Measurements from ENCODE around the gene CCDC97.

CCDC97 gene

DNA sequence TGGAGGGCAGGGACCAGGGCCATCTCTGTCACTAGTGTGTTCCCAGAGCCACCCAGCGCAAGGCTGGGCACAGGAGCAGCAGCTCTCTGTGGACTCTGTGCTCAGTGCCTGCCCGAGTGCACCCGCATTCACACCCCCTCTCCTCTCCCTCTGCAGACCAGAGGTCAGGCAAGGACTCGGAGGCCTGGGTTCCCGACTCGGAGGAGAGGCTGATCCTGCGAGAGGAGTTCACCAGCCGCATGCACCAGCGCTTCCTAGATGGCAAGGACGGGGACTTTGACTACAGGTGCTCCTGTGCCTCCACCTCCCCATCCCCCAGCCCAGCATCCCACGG, 10.2 kb downstream of the CCDC97 start:
- DNase-seq (ENCODE audit: low spot score), result no peak

DNA sequence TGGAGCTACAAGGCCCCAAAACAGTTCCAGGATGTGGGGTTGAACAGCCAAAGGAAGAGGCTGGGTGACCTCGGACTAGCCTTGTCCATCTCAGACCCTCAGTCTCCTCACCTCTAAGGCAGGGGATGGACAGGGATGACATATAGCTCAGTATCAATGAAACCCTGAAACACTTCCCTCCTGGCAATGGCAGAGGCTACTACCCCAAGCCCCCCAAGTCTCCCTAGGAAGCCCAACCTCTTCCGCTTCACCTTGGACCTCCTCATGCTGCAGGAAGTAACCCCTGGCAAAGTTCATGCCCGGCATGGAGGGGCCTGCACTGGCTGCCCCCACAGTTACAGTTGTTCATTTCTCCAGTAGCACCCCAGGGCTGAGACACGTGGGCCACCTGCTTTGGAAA, 10.6 kb downstream of the CCDC97 start:
- DNase-seq (ENCODE audit: low spot score), result no peak

DNA sequence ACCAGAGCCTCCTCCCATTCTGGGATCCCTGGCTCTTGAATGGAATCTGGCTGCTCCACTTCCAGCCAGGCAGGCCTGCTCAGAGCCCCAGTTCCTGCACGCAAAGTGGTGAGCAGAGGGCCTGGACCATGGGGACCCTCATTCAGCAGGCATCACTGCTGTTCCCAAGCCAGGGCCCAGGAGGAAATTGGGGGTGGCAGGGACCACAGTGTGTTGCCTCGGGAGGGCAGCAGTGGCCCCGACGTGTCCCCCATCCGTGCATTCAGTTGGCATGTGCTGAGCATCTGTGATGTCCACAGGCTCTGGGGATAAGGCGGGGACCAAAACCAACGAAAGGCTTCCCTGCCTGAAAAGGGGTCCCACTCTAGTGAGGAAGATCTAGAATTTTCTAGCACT, 11.2 kb downstream of the CCDC97 start:
- no peak for DNase-seq (ENCODE audit: low spot score)

DNA sequence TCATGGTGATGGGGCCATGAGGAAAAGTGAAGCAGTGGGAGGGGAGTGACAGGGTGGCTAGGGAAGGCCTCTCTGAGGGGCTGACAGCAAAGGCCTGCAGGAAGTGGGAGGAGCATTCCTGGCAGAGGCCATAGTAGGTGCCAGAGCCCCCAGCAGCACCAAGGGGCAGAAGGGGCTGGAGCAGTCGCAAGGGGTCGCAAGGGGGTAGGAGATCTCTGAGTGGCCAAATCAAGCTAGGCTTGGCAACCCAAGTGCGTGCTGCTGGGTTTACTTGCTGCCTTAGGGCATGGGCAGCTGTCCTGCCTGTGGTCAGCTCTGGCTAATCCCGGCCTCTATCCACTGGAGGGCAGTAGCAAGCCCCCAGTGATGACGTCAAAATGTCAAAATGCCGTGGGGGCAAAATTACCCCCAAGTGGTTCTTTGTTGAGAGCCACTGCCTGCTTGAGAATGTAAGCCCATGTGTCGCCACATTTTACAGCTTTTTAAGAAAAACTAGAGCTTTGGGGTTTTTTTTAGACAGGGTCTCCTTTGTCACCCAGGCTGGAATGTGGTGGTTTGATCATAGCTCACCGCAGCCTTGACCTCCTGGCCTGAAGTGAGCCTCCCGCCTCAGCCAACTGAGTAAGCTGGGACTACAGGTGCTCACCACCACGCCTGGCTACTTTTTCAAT, 11.8 kb downstream of the CCDC97 start:
- peak; percentile 56 for DNase-seq (ENCODE audit: low spot score)

DNA sequence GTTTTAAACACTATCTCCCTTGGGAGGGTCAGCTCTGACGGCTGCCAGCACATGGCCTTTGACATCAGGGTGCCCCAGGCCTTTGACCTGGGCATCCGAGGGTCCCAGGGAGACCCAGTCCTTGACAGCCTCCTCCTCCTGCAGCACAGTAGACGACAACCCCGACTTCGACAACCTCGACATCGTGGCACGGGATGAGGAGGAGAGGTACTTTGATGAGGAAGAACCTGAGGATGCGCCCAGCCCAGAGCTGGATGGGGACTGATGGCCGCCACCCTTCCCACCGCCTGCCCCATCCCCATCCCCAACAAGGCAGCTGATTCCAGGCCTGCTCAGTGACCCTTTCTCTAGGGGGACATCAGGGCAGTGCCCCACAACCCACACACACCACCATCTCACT, 12.5 kb downstream of the CCDC97 start:
- no peak for DNase-seq (ENCODE audit: low spot score)

DNA sequence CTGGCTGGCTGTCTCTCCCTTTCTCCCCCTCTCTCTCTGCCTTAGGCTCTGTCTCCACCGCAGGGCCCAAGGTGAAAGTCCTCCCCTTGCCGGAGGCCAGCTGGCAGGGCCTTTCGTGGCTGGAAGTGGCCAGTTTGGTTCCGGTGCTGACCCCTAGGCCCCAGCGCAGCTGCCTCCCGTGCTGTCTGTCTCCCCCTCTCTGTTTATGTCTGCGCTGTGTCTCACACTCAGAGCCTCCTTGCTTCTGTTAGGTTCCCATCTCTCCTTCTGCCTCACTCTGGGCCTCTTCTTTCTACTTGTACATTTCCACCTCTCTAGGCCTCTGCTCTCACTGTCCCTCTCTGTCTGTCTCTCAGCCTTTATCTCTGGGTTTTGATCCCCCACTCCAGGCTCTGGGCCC, 13.1 kb downstream of the CCDC97 start:
- DNase-seq (ENCODE audit: low spot score), result no peak

DNA sequence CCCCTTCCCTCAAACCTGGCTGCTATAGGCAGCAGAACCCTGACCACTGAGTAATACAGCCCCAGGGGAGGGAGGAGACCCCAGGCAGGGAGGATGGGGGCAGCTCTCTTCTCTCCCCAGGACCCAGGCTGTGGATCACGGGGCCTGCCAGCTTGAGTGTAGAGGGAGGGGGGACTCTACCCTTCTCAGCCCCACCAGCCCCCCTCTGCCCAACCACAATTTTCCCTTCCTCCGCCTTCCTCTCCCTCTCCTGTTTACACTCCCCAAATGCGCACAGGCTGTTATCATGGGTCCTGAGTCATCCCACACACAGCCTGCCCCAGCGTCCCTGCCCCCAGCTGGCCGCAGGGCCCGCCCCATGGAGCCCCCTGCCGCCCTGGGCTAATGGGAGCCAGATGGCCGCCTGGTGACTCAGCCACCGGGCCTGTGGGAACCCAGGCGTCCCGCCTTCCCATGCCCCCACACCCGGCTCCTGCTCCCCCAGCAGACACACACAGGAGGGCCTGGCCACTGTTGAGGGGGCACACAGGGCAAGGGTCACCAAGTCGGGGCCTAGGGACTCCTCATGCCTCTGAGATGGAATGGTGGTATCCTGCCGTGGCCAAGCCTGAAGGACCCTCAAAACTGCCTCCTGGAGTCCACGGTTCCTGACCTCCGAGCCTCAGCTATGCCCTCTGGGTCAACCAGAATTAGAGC, 13.6 kb downstream of the CCDC97 start:
- no peak for DNase-seq (ENCODE audit: low spot score)

DNA sequence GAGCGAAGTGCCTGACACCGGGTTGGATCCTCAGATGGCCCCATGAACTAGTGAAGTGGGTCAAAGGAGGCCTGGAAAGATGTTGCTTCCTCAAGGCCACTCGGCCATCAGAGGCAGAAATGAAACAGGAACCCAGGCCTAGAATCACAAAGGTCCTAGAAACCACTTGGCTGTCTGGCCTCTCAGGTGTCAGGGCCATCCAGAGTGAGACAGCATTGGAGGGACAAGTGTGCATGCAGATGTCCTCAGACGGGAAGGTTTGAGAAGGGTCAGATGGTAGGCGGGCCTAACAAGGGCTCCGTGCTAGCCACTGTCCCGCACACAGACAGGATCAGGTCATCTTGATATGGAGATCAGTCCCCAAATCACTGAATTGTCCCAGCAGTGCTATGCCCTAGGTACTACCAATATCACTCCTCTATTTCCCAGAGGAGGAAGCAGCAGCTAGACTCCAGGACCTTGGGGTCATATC, 14.3 kb downstream of the CCDC97 start:
- no peak for DNase-seq (ENCODE audit: low spot score)

DNA sequence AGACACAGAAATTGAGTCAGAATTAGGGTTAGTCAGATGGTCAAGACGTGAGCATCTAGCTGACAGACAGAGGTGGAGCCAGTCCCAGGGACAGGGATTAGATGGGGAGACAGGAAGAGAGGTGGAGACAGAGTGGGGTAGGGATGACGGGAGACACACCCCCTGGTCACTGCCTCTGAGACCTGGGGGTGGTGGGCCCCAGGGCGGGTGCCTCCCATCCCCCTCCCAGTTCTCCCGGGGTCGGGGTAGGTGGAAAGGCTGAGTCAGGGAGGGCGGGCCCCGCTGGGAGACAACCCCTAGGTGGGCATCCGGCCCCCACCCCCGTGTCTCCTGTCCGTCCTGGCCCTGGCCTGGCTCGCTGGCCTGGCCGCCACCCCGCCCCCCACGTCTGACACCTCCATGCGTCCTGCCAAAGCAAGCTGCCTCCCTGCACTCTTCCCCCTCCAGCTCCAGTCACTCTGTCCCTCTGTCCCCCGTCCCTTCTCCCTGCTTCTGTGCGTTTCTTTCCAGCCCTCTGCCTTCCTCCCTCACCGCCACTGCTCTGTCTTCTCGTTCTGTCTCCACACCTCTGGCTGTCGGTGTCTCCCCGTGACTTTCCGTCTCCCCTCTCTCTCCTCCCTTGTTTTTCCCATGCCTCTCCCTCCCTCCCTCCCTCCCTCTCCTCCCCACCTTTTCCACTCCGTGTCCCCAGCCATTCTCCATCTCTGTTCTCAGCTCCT, 15.1 kb downstream of the CCDC97 start:
- peak; percentile 67 for DNase-seq (ENCODE audit: low spot score)

DNA sequence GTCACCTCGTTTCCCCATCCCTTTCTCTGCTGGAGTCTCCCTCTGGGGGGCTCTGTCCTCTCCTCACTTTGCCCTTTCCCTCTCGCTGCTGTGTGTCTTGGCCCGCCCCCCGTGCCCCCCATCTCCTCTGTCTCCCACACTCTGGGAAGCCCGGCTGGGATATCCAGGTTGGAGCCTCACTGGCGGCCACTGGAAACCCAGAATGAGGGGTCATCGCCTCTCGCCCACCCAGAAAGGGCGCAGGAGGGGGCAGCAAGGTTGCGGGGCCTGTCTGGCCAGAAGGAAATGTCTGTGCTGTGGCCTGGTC, 15.6 kb downstream of the CCDC97 start:
- no peak for DNase-seq (ENCODE audit: low spot score)

DNA sequence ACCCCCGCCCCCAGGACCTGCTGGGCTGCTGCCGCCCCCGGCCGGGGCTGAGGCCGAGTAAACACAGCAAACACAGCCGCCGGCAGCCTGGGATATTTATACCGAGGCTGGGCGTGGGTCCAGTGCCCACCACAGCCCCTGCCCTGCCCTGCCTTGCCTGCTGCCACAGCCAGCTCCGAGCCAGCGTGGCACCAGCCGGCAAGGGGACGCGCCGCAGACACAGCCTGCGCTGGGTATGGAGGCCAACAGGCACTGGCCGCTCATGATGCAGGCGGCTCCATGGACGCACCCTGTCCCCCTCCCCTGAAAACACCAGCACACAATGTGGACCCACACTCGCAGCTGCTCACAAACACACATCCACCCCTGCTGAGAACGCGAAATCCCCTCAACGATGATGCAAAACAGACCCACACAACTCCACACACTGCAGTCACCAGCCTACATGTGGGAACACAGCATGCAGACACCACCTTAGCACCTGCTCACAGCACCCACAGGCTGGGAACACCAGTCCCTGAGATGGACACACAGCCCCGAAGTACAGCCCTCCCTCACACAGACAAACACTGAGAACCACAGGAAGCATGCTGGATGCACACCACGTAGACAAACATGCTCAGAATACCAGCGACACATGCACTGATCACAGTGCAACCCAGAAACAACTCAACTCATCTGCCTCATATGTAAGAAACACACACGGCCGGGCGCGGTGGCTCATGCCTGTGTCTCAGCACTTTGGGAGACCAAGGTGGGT, 16.2 kb downstream of the CCDC97 start:
- peak; percentile 81 for DNase-seq (ENCODE audit: low spot score)

DNA sequence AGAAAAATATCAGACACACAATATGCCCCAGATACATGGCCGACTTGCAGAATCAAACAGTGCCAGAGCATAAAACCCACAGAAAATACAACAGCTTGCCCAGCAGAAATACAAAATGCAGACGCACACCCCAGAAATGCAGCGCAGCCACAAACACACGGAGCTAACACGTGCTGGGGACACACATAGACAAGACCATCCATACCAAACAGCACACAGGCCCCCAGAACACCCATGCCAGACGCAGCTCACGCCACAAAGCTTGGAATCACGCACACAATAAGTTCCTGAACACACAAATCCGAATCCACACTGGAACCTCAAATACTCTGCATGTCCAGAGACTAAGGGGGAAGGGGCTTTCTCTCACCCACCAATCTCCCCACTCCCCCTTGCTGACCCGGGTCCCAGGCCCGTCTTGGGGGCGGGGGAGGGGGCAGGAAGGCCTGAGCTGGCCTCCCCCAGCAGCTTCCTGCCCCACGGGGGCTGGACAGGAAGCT, 17.2 kb downstream of the CCDC97 start:
- DNase-seq (ENCODE audit: low spot score), result no peak

DNA sequence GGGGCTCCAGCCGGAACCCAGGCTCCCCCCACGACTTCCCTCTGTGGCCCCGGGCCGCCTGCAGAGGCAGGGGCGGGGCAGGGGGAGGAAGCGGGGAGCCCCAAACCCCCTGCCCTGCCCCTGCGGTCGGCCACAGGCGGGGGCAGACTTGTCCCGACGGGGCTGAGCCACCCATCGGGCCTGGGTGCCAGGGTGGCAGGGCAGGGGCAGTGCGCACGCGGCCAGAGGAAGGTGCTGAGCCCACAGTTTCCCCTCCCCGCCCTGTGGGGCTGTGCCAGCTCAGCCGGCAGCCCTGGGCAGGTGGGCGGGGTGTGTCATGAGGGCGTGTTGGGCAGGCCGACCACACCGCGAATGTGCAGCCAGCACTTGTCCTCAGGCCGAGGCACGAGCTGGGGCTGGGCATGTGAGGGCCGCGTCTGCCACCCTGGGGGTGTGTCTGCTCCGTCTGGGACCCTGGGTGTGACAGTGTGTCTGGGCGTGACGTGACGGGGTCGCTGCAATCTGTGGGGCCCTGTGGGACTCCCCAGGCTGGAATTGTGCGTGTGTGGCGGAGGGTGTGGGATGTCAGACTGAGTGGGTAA, 17.7 kb downstream of the CCDC97 start:
- peak; percentile 86 for DNase-seq (ENCODE audit: low spot score)

DNA sequence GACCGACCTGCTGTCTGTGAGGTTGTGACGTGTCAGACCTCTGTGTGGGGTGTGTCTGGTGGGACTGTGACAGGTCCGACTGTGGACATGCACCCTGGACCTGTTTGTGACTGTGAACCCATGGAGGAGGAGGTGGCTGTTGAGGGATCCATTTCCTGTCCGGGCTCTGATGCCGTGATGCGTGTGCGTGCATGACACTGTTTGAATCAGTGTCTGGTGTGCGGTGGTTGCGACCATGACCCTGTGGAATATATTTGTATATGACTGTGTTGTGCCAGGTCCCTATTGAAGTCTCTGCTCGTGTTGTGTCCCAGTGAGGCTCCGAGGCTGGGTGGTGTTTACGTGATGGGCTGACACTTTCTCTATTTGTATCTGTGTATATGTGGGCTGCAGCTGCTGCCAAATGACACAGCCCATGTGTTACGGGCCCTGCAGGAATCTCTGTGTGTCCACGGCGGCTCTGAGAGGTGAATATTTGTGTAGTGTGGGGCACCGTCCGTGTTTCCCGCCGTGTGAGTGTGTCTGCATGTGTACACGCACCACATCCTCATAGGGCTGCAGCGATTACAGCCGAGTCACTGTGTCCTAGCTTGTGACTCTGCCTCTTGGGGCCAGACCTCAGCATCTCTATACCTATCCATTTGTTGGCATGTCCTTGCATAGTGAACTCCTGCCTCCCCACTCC, 18.3 kb downstream of the CCDC97 start:
- DNase-seq (ENCODE audit: low spot score), result no peak

DNA sequence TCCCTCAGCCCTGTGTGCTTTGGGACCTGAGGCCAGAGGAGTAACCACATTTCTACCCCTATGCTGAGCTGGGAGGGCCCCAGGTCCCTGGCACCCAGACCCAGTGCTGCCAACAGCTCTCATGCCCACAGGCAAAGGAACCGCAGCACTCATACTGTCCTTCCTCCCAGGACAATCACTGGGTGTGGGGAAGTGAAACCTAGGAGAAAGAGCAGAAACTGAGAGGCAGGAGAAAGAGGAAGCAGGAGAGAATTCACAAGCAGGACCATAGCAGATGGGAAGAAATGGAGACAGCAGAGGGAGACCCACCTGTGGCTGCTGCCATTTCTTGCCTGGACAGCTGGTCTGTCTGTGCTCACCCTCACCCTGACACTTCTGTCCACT, 18.9 kb downstream of the CCDC97 start:
- no peak for DNase-seq (ENCODE audit: low spot score)

DNA sequence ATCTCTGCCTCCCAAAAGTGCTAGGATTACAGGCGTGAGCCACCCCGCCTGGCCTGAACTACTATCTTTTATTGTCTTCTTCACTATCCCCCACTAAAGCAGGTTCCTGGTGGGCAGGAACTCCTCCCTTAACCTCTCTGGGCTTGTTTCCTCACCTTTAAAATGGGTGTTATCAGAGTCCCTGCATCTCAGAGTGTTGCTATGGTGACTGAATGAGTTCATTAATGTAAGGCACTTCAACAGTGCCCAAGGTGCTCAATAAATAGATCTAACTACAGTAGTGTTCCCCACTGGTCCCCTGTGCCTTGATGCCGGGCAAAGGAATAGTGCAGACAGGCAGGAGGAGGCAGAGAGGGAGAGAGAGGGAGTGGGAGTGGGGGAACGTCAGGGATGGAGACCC, 20.5 kb downstream of the CCDC97 start:
- no peak for DNase-seq (ENCODE audit: low spot score)

DNA sequence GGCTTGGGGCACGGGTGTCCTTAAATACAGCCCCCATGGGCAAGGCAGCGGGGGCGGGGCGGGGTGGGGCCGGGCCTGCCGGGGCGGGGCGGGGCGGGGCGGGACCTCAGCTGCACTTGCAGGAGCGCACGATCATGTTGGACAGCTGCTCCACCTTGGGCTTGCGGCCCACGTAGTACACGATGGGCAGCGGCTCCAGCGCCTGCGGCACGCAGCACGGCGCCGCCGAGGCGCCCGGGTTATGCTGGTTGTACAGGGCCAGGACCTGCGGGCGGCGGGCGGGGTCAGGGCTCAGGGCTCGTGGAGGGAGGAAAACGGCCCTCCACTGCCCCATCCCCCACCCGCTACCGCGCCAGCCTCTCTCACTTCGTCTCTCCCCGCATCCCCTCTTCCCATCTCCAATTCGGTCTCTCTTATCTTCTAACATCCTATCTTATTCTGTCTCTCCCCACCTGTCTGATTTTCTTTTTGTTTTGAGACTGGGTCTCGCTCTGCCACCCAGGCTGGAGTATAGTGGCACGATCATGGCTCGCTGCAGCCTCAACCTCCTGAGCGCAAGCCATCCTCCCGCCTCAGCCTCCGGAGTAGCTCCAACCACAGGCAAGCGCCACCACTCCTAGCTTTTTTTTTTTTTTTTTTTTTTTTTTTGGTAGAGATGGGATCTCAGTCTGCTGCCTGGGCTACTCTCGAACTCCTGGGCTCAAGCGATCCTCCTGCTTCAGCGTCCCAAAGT, 21.1 kb downstream of the CCDC97 start:
- DNase-seq (ENCODE audit: low spot score), result no peak

DNA sequence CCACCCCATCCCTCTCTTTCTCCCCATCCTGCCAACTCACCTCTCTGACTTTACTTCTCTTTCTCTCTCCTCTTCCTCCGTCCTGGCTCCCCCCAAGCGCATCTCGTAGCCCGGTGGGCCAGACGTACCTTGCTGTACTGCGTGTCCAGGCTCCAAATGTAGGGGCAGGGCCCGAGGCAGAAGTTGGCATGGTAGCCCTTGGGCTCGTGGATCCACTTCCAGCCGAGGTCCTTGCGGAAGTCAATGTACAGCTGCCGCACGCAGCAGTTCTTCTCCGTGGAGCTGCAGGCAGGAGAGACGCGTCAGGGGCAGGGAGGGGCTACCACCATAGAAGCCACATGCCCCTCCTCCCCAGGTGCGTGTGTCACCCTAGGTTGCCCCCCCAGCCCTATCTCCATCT, 22.0 kb downstream of the CCDC97 start:
- no peak for DNase-seq (ENCODE audit: low spot score)

DNA sequence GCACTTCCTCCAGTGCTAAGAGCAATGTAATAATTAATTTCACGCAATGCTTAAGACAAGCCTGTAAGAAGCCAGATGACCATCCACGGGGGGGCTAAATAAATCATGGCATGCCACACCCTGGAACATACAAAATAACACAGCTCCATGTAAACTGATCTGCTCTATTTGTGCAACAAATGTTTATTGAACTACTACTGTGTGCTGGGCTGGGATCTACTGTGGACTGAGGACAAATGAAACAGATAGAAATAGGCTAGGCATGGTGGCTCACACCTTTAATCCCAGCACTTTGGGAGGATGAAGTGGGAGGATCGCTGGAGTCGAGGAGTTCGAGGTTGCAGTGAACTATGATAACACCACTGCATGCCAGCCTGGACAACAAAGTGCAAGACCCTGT, 22.5 kb downstream of the CCDC97 start:
- no peak for DNase-seq (ENCODE audit: low spot score)

DNA sequence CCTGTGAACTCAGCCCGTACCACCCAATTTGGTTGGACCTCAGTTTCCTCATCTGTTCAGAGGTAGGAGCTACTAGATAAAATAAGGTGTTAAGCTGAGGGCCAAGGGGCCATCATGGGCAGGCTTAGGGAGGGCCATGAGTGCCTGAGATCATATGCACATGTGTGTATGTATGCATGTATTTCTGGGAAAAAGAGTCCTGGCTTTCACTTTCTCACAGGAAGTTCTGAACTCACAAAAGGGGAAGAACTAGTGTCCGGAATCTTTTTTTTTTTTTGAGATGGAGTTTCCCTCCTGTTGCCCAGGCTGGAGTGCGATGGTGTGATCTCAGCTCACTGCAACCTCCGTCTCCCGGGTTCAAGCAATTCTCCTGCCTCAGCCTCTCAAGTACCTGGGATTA, 24.8 kb downstream of the CCDC97 start:
- no peak for DNase-seq (ENCODE audit: low spot score)

DNA sequence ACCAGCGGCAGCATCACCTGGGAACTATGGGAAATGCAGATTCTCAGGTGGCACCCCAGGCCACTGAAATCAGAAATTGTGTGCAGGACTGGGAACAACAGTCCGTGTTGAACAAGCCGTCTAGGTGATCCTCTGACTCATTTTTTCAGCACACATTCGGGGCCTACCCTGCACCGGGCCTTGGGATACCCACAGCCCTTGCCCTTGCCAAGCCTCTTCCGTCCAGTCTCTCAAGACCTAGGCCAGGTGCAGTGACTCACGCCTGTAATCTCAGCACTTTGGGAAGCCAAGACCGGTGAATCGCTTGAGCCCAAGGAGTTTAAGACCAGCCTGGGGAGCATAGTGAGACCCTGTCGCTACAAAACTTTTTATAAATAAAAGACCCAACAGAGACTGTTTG, 25.5 kb downstream of the CCDC97 start:
- DNase-seq (ENCODE audit: low spot score), result no peak

Data from kidney tubule cell (primary cell).